Measurements from ENCODE around the gene BUB1.

- TF ChIP-seq FOXP2 (optimal IDR thresholded peaks at IDR 0.05; ENCODE audit: control extremely low read depth, extremely low read length, insufficient read depth) (no peak), POLR2AphosphoS5 (IDR thresholded peaks at IDR 0.05; ENCODE audit: borderline replicate concordance, low read depth, low read length) (no peak), EZH2 (IDR thresholded peaks at IDR 0.05) (no peak)
Observed at GRCh38 chr2:110702514-110703380, 24.9 kb upstream of the BUB1 start.
